Astrocyte (in vitro differentiated cells and primary cell): ENCODE results near the gene IL17RE.

ENCODE experiments used
- EZH2 ChIP-seq: IDR thresholded peaks from 2 replicates; pipeline ENCODE4 v1.6.1; 2012; ENCODE audit warnings: mild to moderate bottlenecking, low read length, inconsistent platforms; ENCODE audit not compliant: insufficient read depth
- TF ChIP-seq, protein P1 (sequence below): IDR thresholded peaks from 2 replicates; pipeline ENCODE4 v1.5.1; 2011; ENCODE audit warnings: low read depth, mild to moderate bottlenecking, inconsistent platforms, low read length, moderate library complexity; ENCODE audit not compliant: insufficient read depth

- TF ChIP-seq, protein P1, sequence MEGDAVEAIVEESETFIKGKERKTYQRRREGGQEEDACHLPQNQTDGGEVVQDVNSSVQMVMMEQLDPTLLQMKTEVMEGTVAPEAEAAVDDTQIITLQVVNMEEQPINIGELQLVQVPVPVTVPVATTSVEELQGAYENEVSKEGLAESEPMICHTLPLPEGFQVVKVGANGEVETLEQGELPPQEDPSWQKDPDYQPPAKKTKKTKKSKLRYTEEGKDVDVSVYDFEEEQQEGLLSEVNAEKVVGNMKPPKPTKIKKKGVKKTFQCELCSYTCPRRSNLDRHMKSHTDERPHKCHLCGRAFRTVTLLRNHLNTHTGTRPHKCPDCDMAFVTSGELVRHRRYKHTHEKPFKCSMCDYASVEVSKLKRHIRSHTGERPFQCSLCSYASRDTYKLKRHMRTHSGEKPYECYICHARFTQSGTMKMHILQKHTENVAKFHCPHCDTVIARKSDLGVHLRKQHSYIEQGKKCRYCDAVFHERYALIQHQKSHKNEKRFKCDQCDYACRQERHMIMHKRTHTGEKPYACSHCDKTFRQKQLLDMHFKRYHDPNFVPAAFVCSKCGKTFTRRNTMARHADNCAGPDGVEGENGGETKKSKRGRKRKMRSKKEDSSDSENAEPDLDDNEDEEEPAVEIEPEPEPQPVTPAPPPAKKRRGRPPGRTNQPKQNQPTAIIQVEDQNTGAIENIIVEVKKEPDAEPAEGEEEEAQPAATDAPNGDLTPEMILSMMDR, result no peak
- TF ChIP-seq EZH2, result no peak
Observed at GRCh38 chr3:9884555-9885165, 18.0 kb upstream of the IL17RE start.
